ENCODE measurements around the gene TSFM.
"Not testable (repeated sequence)": the region's sequence is repeated elsewhere in the genome, so short reads cannot be mapped to it uniquely, and the experiment has no call there.

Gene TSFM

GRCh38 chr12:57763881-57764661 is 18.5 kb upstream of the TSFM start:
- DNase-seq (ENCODE audit: low read depth), result no peak

GRCh38 chr12:57764662-57765002 is 18.0 kb upstream of the TSFM start:
- DNase-seq (ENCODE audit: low read depth), result no peak

- peak; percentile 45 for DNase-seq (ENCODE audit: low read depth)
These were observed 17.4 kb upstream of the TSFM start for GRCh38 chr12:57765003-57765697.

- DNase-seq (ENCODE audit: low read depth), result no peak
These were observed 16.7 kb upstream of the TSFM start for GRCh38 chr12:57765698-57766463.

GRCh38 chr12:57766464-57767304 is 15.9 kb upstream of the TSFM start, which contains the start of gene CYP27B1:
CYP27B1 (minus strand) TSS chr12:57767078; CDS start chr12:57767041, 37 bp downstream.
- no peak for DNase-seq (ENCODE audit: low read depth)

- no peak for DNase-seq (ENCODE audit: low read depth)
These were observed 15.3 kb upstream of the TSFM start for GRCh38 chr12:57767305-57767698.

- DNase-seq (ENCODE audit: low read depth), result no peak
These were observed 14.7 kb upstream of the TSFM start for GRCh38 chr12:57767876-57768275.

GRCh38 chr12:57769594-57769993 is 13.0 kb upstream of the TSFM start:
- no peak for DNase-seq (ENCODE audit: low read depth)

GRCh38 chr12:57770734-57771133 is 11.9 kb upstream of the TSFM start:
- DNase-seq (ENCODE audit: low read depth), result no peak

GRCh38 chr12:57771236-57771872 is 11.2 kb upstream of the TSFM start:
- DNase-seq (ENCODE audit: low read depth), result peak; percentile 78

GRCh38 chr12:57771873-57772428 is 10.6 kb upstream of the TSFM start, which contains the start of gene METTL1:
METTL1 (minus strand) TSS chr12:57772105; CDS start chr12:57772083, 22 bp downstream.
- DNase-seq (ENCODE audit: low read depth), result peak; percentile 89

- no peak for DNase-seq (ENCODE audit: low read depth)
These were observed 9.9 kb upstream of the TSFM start, which contains the start of gene EEF1AKMT3 for GRCh38 chr12:57772429-57773322. EEF1AKMT3 (plus strand) TSS chr12:57772614; CDS start chr12:57772725, 111 bp downstream.

- DNase-seq (ENCODE audit: low read depth), result not testable (repeated sequence)
These were observed 8.0 kb upstream of the TSFM start for GRCh38 chr12:57774634-57775033.

GRCh38 chr12:57775044-57775443 is 7.5 kb upstream of the TSFM start:
- no peak for DNase-seq (ENCODE audit: low read depth)

GRCh38 chr12:57775563-57776246 is 6.9 kb upstream of the TSFM start:
- DNase-seq (ENCODE audit: low read depth), result no peak

- no peak for DNase-seq (ENCODE audit: low read depth)
These were observed 6.4 kb upstream of the TSFM start for GRCh38 chr12:57776247-57776587.

- no peak for DNase-seq (ENCODE audit: low read depth)
These were observed 5.2 kb upstream of the TSFM start for GRCh38 chr12:57777367-57777766.

- DNase-seq (ENCODE audit: low read depth), result no peak
These were observed 4.7 kb upstream of the TSFM start for GRCh38 chr12:57777911-57778310.

- no peak for DNase-seq (ENCODE audit: low read depth)
These were observed 2.9 kb upstream of the TSFM start for GRCh38 chr12:57779736-57780135.
